GM23248 (cell line): Measurements from ENCODE around the gene TAS2R7. TPM values are rescaled to one million over a fixed set of nuclear protein-coding genes. Genes with fewer than 3 reads are reported as not detected.

ENCODE experiments used
- DNase-seq: peaks from one replicate; pipeline ENCODE4 v3.0.0-alpha.2; 2015
- H2AFZ ChIP-seq: fragments of 200-600 bp; sonication (generic); 2 replicates; pipeline ENCODE4 v1.6.1; 2016; ENCODE audit warnings: antibody characterized with exemption
- H3F3A ChIP-seq: fragments of 200-600 bp; sonication (generic); 2 replicates; pipeline ENCODE4 v1.6.1; 2016; ENCODE audit warnings: mild to moderate bottlenecking, antibody characterized with exemption, mixed run types; ENCODE audit not compliant: insufficient read depth
- H3K27ac ChIP-seq: fragments of 200-600 bp; sonication (generic); 2 replicates; pipeline ENCODE4 v1.5.1; 2016; ENCODE audit warnings: mild to moderate bottlenecking
- H3K27me3 ChIP-seq: fragments of 200-600 bp; sonication (generic); replicated peaks from 2 replicates; pipeline ENCODE4 v1.6.1; 2016; ENCODE audit warnings: mild to moderate bottlenecking; ENCODE audit not compliant: insufficient read depth
- H3K36me3 ChIP-seq: fragments of 200-600 bp; sonication (generic); 2 replicates; pipeline ENCODE4 v1.6.1; 2016; ENCODE audit warnings: low read depth, mild to moderate bottlenecking
- H3K4me1 ChIP-seq: fragments of 200-600 bp; sonication (generic); 2 replicates; pipeline ENCODE4 v1.6.1; 2016; ENCODE audit warnings: mild to moderate bottlenecking; ENCODE audit not compliant: insufficient read depth
- H3K4me2 ChIP-seq: fragments of 200-600 bp; sonication (generic); one replicate; pipeline ENCODE4 v1.6.1; 2016; ENCODE audit warnings: mild to moderate bottlenecking; ENCODE audit not compliant: unreplicated experiment
- H3K4me3 ChIP-seq: fragments of 200-600 bp; sonication (generic); 2 replicates; pipeline ENCODE4 v1.5.1; 2016; ENCODE audit warnings: mild to moderate bottlenecking
- H3K79me2 ChIP-seq: fragments of 200-600 bp; sonication (generic); 2 replicates; pipeline ENCODE4 v1.6.1; 2016; ENCODE audit warnings: mild to moderate bottlenecking; ENCODE audit not compliant: insufficient read depth
- H3K9ac ChIP-seq: fragments of 200-600 bp; sonication (generic); 2 replicates; pipeline ENCODE4 v1.6.1; 2016; ENCODE audit warnings: mild to moderate bottlenecking
- H3K9me2 ChIP-seq: fragments of 200-600 bp; sonication (generic); 2 replicates; pipeline ENCODE4 v1.6.1; 2016; ENCODE audit warnings: mixed run types, mild to moderate bottlenecking, moderate library complexity; ENCODE audit not compliant: insufficient read depth
- H3K9me3 ChIP-seq: fragments of 200-600 bp; sonication (generic); one replicate; pipeline ENCODE4 v1.6.1; 2017; ENCODE audit warnings: low read depth
- H4K20me1 ChIP-seq: fragments of 200-600 bp; sonication (generic); 2 replicates; pipeline ENCODE4 v1.6.0; 2016; ENCODE audit not compliant: insufficient read depth
- EZH2 ChIP-seq: fragments of 200-600 bp; sonication (generic); IDR thresholded peaks from 2 replicates; pipeline ENCODE4 v1.6.1; 2018; ENCODE audit warnings: antibody characterized with exemption, mild to moderate bottlenecking; ENCODE audit not compliant: insufficient read depth, poor library complexity, severe bottlenecking
- EZH2phosphoT487 ChIP-seq: fragments of 200-600 bp; sonication (generic); IDR thresholded peaks from 2 replicates; pipeline ENCODE4 v1.6.1; 2018; ENCODE audit warnings: antibody characterized with exemption, moderate library complexity, mild to moderate bottlenecking, low read depth; ENCODE audit not compliant: insufficient read depth
- WGBS, 2 experiments: methylation state at CpG; one replicate each; pipeline ENCODE4 v1.1.6; 2015 to 2017; ENCODE audit warnings: low lambda C conversion rate in 2 of 2, low coverage in 1 of 2; ENCODE audit errors: missing lambda C conversion rate in 2 of 2; 5-methylcytosine and 5-hydroxymethylcytosine counted together
- in situ Hi-C: fragments of 300-500 bp; cut with MboI; formaldehyde crosslinking; loops from 2 replicates; pipeline ENCODE4 v1.15.0; 2020
- polyA plus RNA-seq: library from polyadenylated mRNA; unstranded; fragments of >200 nt; fragmentation: Nextera tagmentation; extraction: Ambion mirVana; gene quantifications from 2 replicates; pipeline ENCODE4 v1.2.1, GENCODE V29; 2016
- total RNA-seq: library from RNA; depleted of rRNA; stranded (reverse); fragments of >200 nt; shearing (Covaris generic); gene quantifications from 2 replicates; pipeline ENCODE4 v1.2.3, GENCODE V29; 2014

TAS2R7 gene
- total and polyA plus RNA-seq, 2 experiments from 2014 or later = not detected

- Histone ChIP-seq H2AFZ (no peak overlapping the region), H3K27me3 (no peaks in the 10 kb centered on the region), H3K9me3 (no peaks in the 10 kb centered on the region), H3K79me2 (no peaks in the 10 kb centered on the region), H4K20me1 (no peaks in the 10 kb centered on the region), H3K9ac (no peak overlapping the region), H3K4me2 (no peak overlapping the region), H3F3A (no peaks in the 10 kb centered on the region), H3K27ac (no peak overlapping the region), H3K4me3 (no peak overlapping the region), H3K9me2 (no peaks in the 10 kb centered on the region), H3K36me3 (no peaks in the 10 kb centered on the region), H3K4me1 (no peaks in the 10 kb centered on the region)
- 62 to 63% methylated on average over 3 of the region's 3 CpGs for WGBS, 2 experiments
- no peak for TF ChIP-seq EZH2phosphoT487
- no peak for TF ChIP-seq EZH2
- in situ Hi-C loops = no loop called here
- DNase-seq = no peak
Observed at GRCh38 chr12:10811883-10812536, 9.6 kb upstream of the TAS2R7 start.

GRCh38 chr12:10810068-10810467 lies 7.6 kb upstream of the TAS2R7 start, which contains the start of gene TAS2R9:
TAS2R9 (minus strand) TSS chr12:10810168; CDS start chr12:10810075, 93 bp downstream.
- TF ChIP-seq EZH2phosphoT487 (no peak), EZH2 (no peak)
- in situ Hi-C loops = no loop called here
- H3K9ac ChIP-seq = no peak within 1 kb of the TSS

GRCh38 chr12:10807186-10807585 lies 4.8 kb upstream of the TAS2R7 start, which contains the start of gene TAS2R8:
TAS2R8 (minus strand) TSS chr12:10807286; CDS start chr12:10806980, 306 bp downstream.
- Histone ChIP-seq H3K4me1 (no peaks in the 10 kb centered on the region), H3K9me3 (no peaks in the 10 kb centered on the region), H3K36me3 (no peaks in the 10 kb centered on the region), H3K27me3 (no peaks in the 10 kb centered on the region), H3K9ac (no peak within 1 kb of the TSS), H3K27ac (no peak within 1 kb of the TSS), H2AFZ (no peak within 1 kb of the TSS), H3K4me3 (no peak within 1 kb of the TSS), H3K79me2 (no peaks in the 10 kb centered on the region), H3K9me2 (no peaks in the 10 kb centered on the region), H3K4me2 (no peak within 1 kb of the TSS), H4K20me1 (no peaks in the 10 kb centered on the region), H3F3A (no peaks in the 10 kb centered on the region)
- WGBS, 2 experiments = 7 to 12% methylated on average over 1 of the region's 1 CpG
- no peak for DNase-seq
- TF ChIP-seq EZH2phosphoT487 = no peak
- TF ChIP-seq EZH2 = no peak
- in situ Hi-C loops = no loop called here

More at GRCh38 chr12:10810068-10810467, 7.6 kb upstream of the TAS2R7 start, which contains the start of gene TAS2R9:
- Histone ChIP-seq H2AFZ (no peak within 1 kb of the TSS), H3K79me2 (no peaks in the 10 kb centered on the region), H3K4me2 (no peak within 1 kb of the TSS), H3K9me3 (no peaks in the 10 kb centered on the region), H4K20me1 (no peaks in the 10 kb centered on the region), H3F3A (no peaks in the 10 kb centered on the region), H3K4me3 (no peak within 1 kb of the TSS), H3K27ac (no peak within 1 kb of the TSS), H3K36me3 (no peaks in the 10 kb centered on the region), H3K4me1 (no peaks in the 10 kb centered on the region), H3K27me3 (no peaks in the 10 kb centered on the region), H3K9me2 (no peaks in the 10 kb centered on the region)
- no peak for DNase-seq

GRCh38 chr12:10801741-10802140 lies 686 bp downstream of the TAS2R7 start:
- 30 to 35% methylated on average over 5 of the region's 5 CpGs for WGBS, 2 experiments

More at GRCh38 chr12:10801741-10802140, 686 bp downstream of the TAS2R7 start:
- no peaks in the 10 kb centered on the region for H3K9me3 ChIP-seq
- H3K27me3 ChIP-seq = 0 out of 2 replicates have a peak, but pooled peaks cover 7% of the 10 kb centered on the region
- H3K27ac ChIP-seq = no peak overlapping the region
- H3F3A ChIP-seq = no peaks in the 10 kb centered on the region
- no peak for DNase-seq
- no peaks in the 10 kb centered on the region for H3K79me2 ChIP-seq
- H4K20me1 ChIP-seq = no peaks in the 10 kb centered on the region
- H3K9me2 ChIP-seq = no peaks in the 10 kb centered on the region
- H3K9ac ChIP-seq = no peak overlapping the region
- no peak overlapping the region for H3K4me3 ChIP-seq
- no peaks in the 10 kb centered on the region for H3K36me3 ChIP-seq
- TF ChIP-seq EZH2phosphoT487 = no peak
- no peak for TF ChIP-seq EZH2
- in situ Hi-C loops = no loop called here
- H3K4me2 ChIP-seq = no peak overlapping the region
- no peak overlapping the region for H2AFZ ChIP-seq
- H3K4me1 ChIP-seq = no peaks in the 10 kb centered on the region
